GM12878 (cell line): Measurements from ENCODE around the gene SLC9A3. TPM values are rescaled to one million over a fixed set of nuclear protein-coding genes. Genes with fewer than 3 reads are reported as not detected.

ENCODE experiments used
- ATAC-seq: fragments of 200-7000 bp; cut with Tn5 transposase; 3 replicates; pipeline ENCODE4 v1.9.1; 2020; ENCODE audit warnings: mild to moderate bottlenecking, moderate library complexity
- BruUV-seq: library from RNA; stranded (reverse); fragments of 400-500 nt; replicated peaks from 2 replicates; lab custom pipeline; 2021; lab: Mats Ljungman, UMichigan
- CTCF ChIA-PET: fragments of 300-600 bp; sonication (Branson Sonifier 250); formaldehyde crosslinking; extraction: SDS; loops from one replicate; lab custom pipeline; 2021; ENCODE audit warnings: inconsistent platforms; lab: Yijun Ruan, JAX
- POLR2A ChIA-PET: fragments of 350-600 bp; formaldehyde crosslinking; extraction: SDS; loops from one replicate; lab custom pipeline; 2021; ENCODE audit warnings: inconsistent platforms; lab: Charles Lee
- RAD21 ChIA-PET: fragments of 300-600 bp; sonication (Branson Sonifier 250); formaldehyde crosslinking; loops from one replicate; lab custom pipeline; 2023; ENCODE audit warnings: antibody characterized with exemption; ENCODE audit not compliant: unreplicated experiment; lab: Charles Lee
- SMC1A ChIA-PET: fragments of 300-600 bp; sonication (Branson Sonifier 250); formaldehyde crosslinking; loops from one replicate; lab custom pipeline; 2023; ENCODE audit not compliant: unreplicated experiment, uncharacterized antibody; lab: Charles Lee
- DNase-seq: peaks from one replicate; pipeline ENCODE4 v3.0.0-alpha.2; 2011; ENCODE audit warnings: low read depth, low spot score
- FAIRE-seq: peaks from 3 replicates; lab custom pipeline; 2011; peaks lifted over from hg19 to GRCh38; lab: Jason Lieb, UNC
- H2AFZ ChIP-seq: 2 replicates; pipeline ENCODE4 v1.6.0; 2011; ENCODE audit warnings: low read depth, low read length, control low read depth; ENCODE audit not compliant: control insufficient read depth
- H3K27ac ChIP-seq: 2 replicates; pipeline ENCODE4 v1.5.1; 2011; ENCODE audit warnings: control low read depth; ENCODE audit not compliant: control insufficient read depth, insufficient read depth
- H3K27me3 ChIP-seq, 2 experiments: replicated peaks in 1 of 2; 2 replicates each; pipeline versions ENCODE4 v1.6.0 to v1.6.1; 2011; ENCODE audit warnings: low read length in 1 of 2; ENCODE audit not compliant: control insufficient read depth in 2 of 2, insufficient read depth in 2 of 2
- H3K36me3 ChIP-seq, 2 experiments: 2 replicates each; pipeline ENCODE4 v1.5.1; 2011; ENCODE audit warnings: low read length in 1 of 2; ENCODE audit not compliant: control insufficient read depth in 2 of 2, insufficient read depth in 2 of 2
- H3K4me1 ChIP-seq: 2 replicates; pipeline ENCODE4 v1.6.1; 2011; ENCODE audit warnings: mild to moderate bottlenecking, low read length, moderate library complexity, mixed read lengths; ENCODE audit not compliant: control insufficient read depth, insufficient read depth
- H3K4me2 ChIP-seq: 2 replicates; pipeline ENCODE4 v1.6.0; 2011; ENCODE audit warnings: control low read depth; ENCODE audit not compliant: control insufficient read depth, insufficient read depth
- H3K4me3 ChIP-seq: fragments of 200-600 bp; sonication (generic); 2 replicates; pipeline ENCODE4 v1.5.1; 2016
- H3K79me2 ChIP-seq: 2 replicates; pipeline ENCODE4 v1.6.0; 2011; ENCODE audit warnings: low read length; ENCODE audit not compliant: control insufficient read depth, insufficient read depth
- H3K9ac ChIP-seq: 2 replicates; pipeline ENCODE4 v1.8.0; 2011; ENCODE audit warnings: low read length, control low read depth, mixed read lengths; ENCODE audit not compliant: control insufficient read depth, insufficient read depth
- H3K9me3 ChIP-seq: replicated peaks from 3 replicates; pipeline ENCODE4 v1.5.1; 2011; ENCODE audit warnings: mild to moderate bottlenecking, low read length; ENCODE audit not compliant: control insufficient read depth, insufficient read depth
- H4K20me1 ChIP-seq: 2 replicates; pipeline ENCODE4 v1.6.0; 2011; ENCODE audit not compliant: control insufficient read depth, insufficient read depth
- CHD4 ChIP-seq: fragments of 200-600 bp; sonication (generic); IDR thresholded peaks from 2 replicates; pipeline ENCODE4 v1.6.1; 2016; ENCODE audit warnings: mild to moderate bottlenecking
- CREB1 ChIP-seq: IDR thresholded peaks from 2 replicates; pipeline ENCODE4 v1.6.1; 2012; ENCODE audit warnings: low read depth, mild to moderate bottlenecking, inconsistent platforms
- IRF4 ChIP-seq: IDR thresholded peaks from 2 replicates; pipeline ENCODE4 v1.6.1; 2011; ENCODE audit warnings: low read depth, low read length
- MYC ChIP-seq: IDR thresholded peaks from 2 replicates; pipeline ENCODE4 v1.6.1; 2011; ENCODE audit warnings: mild to moderate bottlenecking, low read length, moderate library complexity, inconsistent platforms; ENCODE audit not compliant: insufficient read depth, insufficient replicate concordance, insufficient read length, severe bottlenecking
- NFIC ChIP-seq: IDR thresholded peaks from 2 replicates; pipeline ENCODE4 v1.6.1; 2012; ENCODE audit warnings: low read depth, mild to moderate bottlenecking, inconsistent platforms, low read length, moderate library complexity
- RFX5 ChIP-seq: IDR thresholded peaks from 2 replicates; pipeline ENCODE4 v1.6.1; 2011; ENCODE audit warnings: low read depth, low read length, improper control_type of control experiment
- TAF1 ChIP-seq: IDR thresholded peaks from 2 replicates; pipeline ENCODE4 v1.6.1; 2011; ENCODE audit warnings: mild to moderate bottlenecking, low read depth, low read length, borderline replicate concordance
- YY1 ChIP-seq: IDR thresholded peaks from 2 replicates; pipeline ENCODE4 v1.6.1; 2011; ENCODE audit warnings: low read depth, mild to moderate bottlenecking, low read length
- ZBTB4 ChIP-seq: fragments of 450-650 bp; formaldehyde crosslinking; IDR thresholded peaks from 2 replicates; pipeline ENCODE4 v1.4.0; 2022; ENCODE audit warnings: mild to moderate bottlenecking, moderate library complexity
- whole genome bisulfite sequencing: methylation state at CpG from one replicate; pipeline ENCODE4 v1.1.6; 2016; ENCODE audit warnings: low lambda C conversion rate; ENCODE audit not compliant: insufficient replicate concordance, insufficient coverage; ENCODE audit errors: missing lambda C conversion rate; 5-methylcytosine and 5-hydroxymethylcytosine counted together
- in situ Hi-C: fragments of 300-500 bp; cut with MboI; formaldehyde crosslinking; loops from 9 replicates; pipeline ENCODE4 v1.14.3; 2018; ENCODE audit warnings: mixed read lengths
- intact Hi-C: fragments of 100-400 bp; cut with micrococcal nuclease; formaldehyde crosslinking; loops from one replicate; pipeline ENCODE4 v1.14.2; 2022; ENCODE audit not compliant: unreplicated experiment
- polyA plus RNA-seq, 11 experiments: library from polyadenylated mRNA; depleted of rRNA in 4 of 11; unstranded in 6 of 11; stranded (reverse) in 5 of 11; fragments of >200 nt; fragmentation: Nextera tagmentation in 4 of 11; fragmentation: Illumina TruSeq in 1 of 11; extraction: Ambion mirVana in 4 of 11; extraction: Trizol in 1 of 11; gene quantifications; 1 replicate in 1 of 11; 2 replicates in 10 of 11; pipeline versions ENCODE4 v1.2.1 to v1.2.3, GENCODE V29; 2011 to 2016; ENCODE audit warnings: inconsistent platforms in 2 of 11, missing spikeins in 2 of 11, low read depth in 1 of 11
- total RNA-seq, 4 experiments: library from RNA; depleted of rRNA in 3 of 4; stranded (reverse); fragments of >200 nt in 3 of 4; fragmentation: Illumina TruSeq in 1 of 4; extraction: Trizol in 1 of 4; gene quantifications; 2 replicates each; pipeline versions ENCODE4 v1.2.1 to v1.2.3, GENCODE V29; 2013 to 2021
- TF ChIP-seq, protein P1 (sequence below): IDR thresholded peaks from 2 replicates; pipeline ENCODE4 v1.6.1; 2011; ENCODE audit warnings: low read depth, mild to moderate bottlenecking, low read length, moderate library complexity, borderline replicate concordance; ENCODE audit errors: extremely low read depth
- TF ChIP-seq, protein P2 (sequence below): fragments of 450-650 bp; IDR thresholded peaks from 2 replicates; pipeline ENCODE4 v1.6.1; 2017; ENCODE audit warnings: mild to moderate bottlenecking
- TF ChIP-seq, protein P3 (sequence below): fragments of 450-650 bp; IDR thresholded peaks from 2 replicates; pipeline ENCODE4 v1.6.1; 2017; ENCODE audit warnings: antibody characterized with exemption, mild to moderate bottlenecking, moderate library complexity

The SLC9A3 gene
- total and polyA plus RNA-seq, 10 of the 15 experiments (the other 5 are each of a cell fraction or from before 2014, with no cell fraction given): 0.04 to 5.2 (median 2.3) TPM; not detected in 1

DNA sequence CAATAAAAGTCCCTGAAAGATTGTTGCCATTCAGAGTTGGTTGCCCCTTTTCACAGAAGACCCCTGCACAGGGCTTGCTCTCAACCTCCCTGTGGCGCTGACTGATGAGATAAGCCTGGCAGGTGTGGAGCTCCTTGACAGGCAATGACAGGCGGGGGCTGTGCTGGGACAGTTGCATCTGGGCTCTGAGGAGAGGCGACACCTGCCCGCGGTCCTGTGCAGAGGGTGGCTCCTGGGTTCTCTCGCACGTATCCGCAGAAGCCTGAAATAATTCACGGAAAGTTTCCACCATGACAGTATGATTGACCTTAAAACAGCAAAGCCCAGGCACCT is 101.0 kb downstream of the SLC9A3 start:
- intact Hi-C loops (no loop called here), in situ Hi-C loops (no loop called here)
- Histone ChIP-seq H3K4me2 (no peak overlapping the region), H3K9me3 (no peaks in the 10 kb centered on the region), H3K4me3 (no peak overlapping the region), H3K36me3 (peaks cover 0 to 18% of the 10 kb centered on the region in 2 experiments; a peak in 3 of 4 replicates), H3K27me3 (no peaks in the 10 kb centered on the region), H3K79me2 (no peaks in the 10 kb centered on the region; the same call in none of the 2 replicates), H3K27ac (no peak overlapping the region), H4K20me1 (no peaks in the 10 kb centered on the region), H3K4me1 (peaks cover 22% of the 10 kb centered on the region), H2AFZ (no peak overlapping the region), H3K9ac (no peak overlapping the region)
- no peak for FAIRE-seq
- no peak for ATAC-seq
- RAD21 ChIA-PET: interaction anchor here (3.7 kb wide), 1 partner anchor 106 kb away, joined by 49 read pairs; no protein-coding TSS in a partner anchor
- WGBS: 98% methylated on average over 9 of the region's 9 CpGs
- no peak for DNase-seq
- CTCF ChIA-PET: interaction anchor here (0.6 to 2.2 kb wide), 3 partner anchors 15 to 49 kb away, joined by 3 to 7 read pairs (median 3); no protein-coding TSS in a partner anchor
- TF ChIP-seq, protein P1, sequence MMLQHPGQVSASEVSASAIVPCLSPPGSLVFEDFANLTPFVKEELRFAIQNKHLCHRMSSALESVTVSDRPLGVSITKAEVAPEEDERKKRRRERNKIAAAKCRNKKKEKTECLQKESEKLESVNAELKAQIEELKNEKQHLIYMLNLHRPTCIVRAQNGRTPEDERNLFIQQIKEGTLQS: no peak
- TF ChIP-seq RFX5: no peak
- TF ChIP-seq, protein P2, sequence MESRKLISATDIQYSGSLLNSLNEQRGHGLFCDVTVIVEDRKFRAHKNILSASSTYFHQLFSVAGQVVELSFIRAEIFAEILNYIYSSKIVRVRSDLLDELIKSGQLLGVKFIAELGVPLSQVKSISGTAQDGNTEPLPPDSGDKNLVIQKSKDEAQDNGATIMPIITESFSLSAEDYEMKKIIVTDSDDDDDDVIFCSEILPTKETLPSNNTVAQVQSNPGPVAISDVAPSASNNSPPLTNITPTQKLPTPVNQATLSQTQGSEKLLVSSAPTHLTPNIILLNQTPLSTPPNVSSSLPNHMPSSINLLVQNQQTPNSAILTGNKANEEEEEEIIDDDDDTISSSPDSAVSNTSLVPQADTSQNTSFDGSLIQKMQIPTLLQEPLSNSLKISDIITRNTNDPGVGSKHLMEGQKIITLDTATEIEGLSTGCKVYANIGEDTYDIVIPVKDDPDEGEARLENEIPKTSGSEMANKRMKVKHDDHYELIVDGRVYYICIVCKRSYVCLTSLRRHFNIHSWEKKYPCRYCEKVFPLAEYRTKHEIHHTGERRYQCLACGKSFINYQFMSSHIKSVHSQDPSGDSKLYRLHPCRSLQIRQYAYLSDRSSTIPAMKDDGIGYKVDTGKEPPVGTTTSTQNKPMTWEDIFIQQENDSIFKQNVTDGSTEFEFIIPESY: no peak
- no peak for TF ChIP-seq CHD4
- no peak for TF ChIP-seq ZBTB4
- no peak for TF ChIP-seq YY1
- no peak for TF ChIP-seq NFIC
- TF ChIP-seq IRF4: no peak
- no peak for TF ChIP-seq CREB1
- TF ChIP-seq, protein P3, sequence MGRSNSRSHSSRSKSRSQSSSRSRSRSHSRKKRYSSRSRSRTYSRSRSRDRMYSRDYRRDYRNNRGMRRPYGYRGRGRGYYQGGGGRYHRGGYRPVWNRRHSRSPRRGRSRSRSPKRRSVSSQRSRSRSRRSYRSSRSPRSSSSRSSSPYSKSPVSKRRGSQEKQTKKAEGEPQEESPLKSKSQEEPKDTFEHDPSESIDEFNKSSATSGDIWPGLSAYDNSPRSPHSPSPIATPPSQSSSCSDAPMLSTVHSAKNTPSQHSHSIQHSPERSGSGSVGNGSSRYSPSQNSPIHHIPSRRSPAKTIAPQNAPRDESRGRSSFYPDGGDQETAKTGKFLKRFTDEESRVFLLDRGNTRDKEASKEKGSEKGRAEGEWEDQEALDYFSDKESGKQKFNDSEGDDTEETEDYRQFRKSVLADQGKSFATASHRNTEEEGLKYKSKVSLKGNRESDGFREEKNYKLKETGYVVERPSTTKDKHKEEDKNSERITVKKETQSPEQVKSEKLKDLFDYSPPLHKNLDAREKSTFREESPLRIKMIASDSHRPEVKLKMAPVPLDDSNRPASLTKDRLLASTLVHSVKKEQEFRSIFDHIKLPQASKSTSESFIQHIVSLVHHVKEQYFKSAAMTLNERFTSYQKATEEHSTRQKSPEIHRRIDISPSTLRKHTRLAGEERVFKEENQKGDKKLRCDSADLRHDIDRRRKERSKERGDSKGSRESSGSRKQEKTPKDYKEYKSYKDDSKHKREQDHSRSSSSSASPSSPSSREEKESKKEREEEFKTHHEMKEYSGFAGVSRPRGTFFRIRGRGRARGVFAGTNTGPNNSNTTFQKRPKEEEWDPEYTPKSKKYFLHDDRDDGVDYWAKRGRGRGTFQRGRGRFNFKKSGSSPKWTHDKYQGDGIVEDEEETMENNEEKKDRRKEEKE: no peak
- no peak for TF ChIP-seq TAF1
- TF ChIP-seq MYC: no peak
- SMC1A ChIA-PET: interaction anchor here (0.7 to 3.7 kb wide), 3 partner anchors 16 to 107 kb away, joined by 3 to 18 read pairs (median 3); no protein-coding TSS in a partner anchor
- no TSS peak for BruUV-seq
- POLR2A ChIA-PET: interaction anchor here (2.2 kb wide), 1 partner anchor 106 kb away, joined by 10 read pairs; no protein-coding TSS in a partner anchor
